NCI-H1092 treated with DMSO at 0.1 percent for 48 hours (cell line): ENCODE results near the gene ENTPD8.
"Not testable (repeated sequence)": the region's sequence is repeated elsewhere in the genome, so short reads cannot be mapped to it uniquely, and the experiment has no call there.

ENCODE experiments used
- DNase-seq: peaks from one replicate; lab custom pipeline; 2025; lab: John Stamatoyannopoulos, UW

Gene ENTPD8

GRCh38 chr9:137475666-137476065 lies 34.5 kb upstream of the ENTPD8 start:
- no peak for DNase-seq

GRCh38 chr9:137474271-137474670 lies 33.1 kb upstream of the ENTPD8 start:
- no peak for DNase-seq

GRCh38 chr9:137470785-137471184 lies 29.6 kb upstream of the ENTPD8 start:
- no peak for DNase-seq

GRCh38 chr9:137467896-137468295 lies 26.7 kb upstream of the ENTPD8 start:
- DNase-seq = no peak

- DNase-seq = no peak
Observed at GRCh38 chr9:137467161-137467581, 26.0 kb upstream of the ENTPD8 start.

- not testable (repeated sequence) for DNase-seq
Observed at GRCh38 chr9:137466389-137467085, 25.4 kb upstream of the ENTPD8 start.

- no peak for DNase-seq
Observed at GRCh38 chr9:137465720-137466388, 24.7 kb upstream of the ENTPD8 start.

GRCh38 chr9:137465000-137465719 lies 24.0 kb upstream of the ENTPD8 start:
- DNase-seq = no peak

GRCh38 chr9:137464291-137464999 lies 23.3 kb upstream of the ENTPD8 start:
- DNase-seq = no peak

GRCh38 chr9:137463931-137464290 lies 22.8 kb upstream of the ENTPD8 start:
- DNase-seq = no peak

GRCh38 chr9:137462986-137463930 lies 22.1 kb upstream of the ENTPD8 start:
- DNase-seq = no peak

- DNase-seq = no peak
Observed at GRCh38 chr9:137462396-137462985, 21.3 kb upstream of the ENTPD8 start.

- DNase-seq = no peak
Observed at GRCh38 chr9:137461663-137462395, 20.7 kb upstream of the ENTPD8 start.

- DNase-seq = no peak
Observed at GRCh38 chr9:137461316-137461662, 20.1 kb upstream of the ENTPD8 start.

- DNase-seq = no peak
Observed at GRCh38 chr9:137460363-137461315, 19.5 kb upstream of the ENTPD8 start.

- DNase-seq = no peak
Observed at GRCh38 chr9:137459601-137460362, 18.6 kb upstream of the ENTPD8 start.

- peak; percentile 92 for DNase-seq
Observed at GRCh38 chr9:137459152-137459600, 18.0 kb upstream of the ENTPD8 start, which contains the start of gene NSMF. TSS of gene NSMF (minus strand) at chr9:137459334. CDS start at chr9:137459102, 232 bp downstream.
